HG03460 (cell line): ENCODE measurements around the gene CYP39A1.

Experiments used
- ATAC-seq: cut with Tn5 transposase; IDR thresholded peaks from one replicate; pipeline ENCODE4 v1.9.1; 2021; ENCODE audit not compliant: unreplicated experiment

The CYP39A1 gene

DNA sequence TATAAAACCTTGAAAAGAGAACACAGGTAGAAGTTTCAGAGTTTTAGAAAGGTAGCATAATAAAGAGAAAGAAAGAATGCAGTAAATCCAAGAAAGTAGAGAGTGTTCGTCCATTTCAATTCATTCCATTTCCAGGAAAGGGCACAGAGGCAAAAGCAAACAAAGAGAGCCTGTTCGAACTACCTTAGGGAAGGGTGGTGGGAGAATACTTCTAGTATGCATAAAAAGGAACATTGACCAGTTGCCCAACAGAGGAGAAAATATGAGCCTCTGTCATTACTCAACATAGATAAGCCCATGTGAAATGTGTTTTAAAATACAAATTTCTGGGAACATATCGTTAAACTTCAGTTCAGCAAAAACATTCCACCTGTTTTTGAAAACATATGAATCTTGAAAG lies 60.6 kb downstream of the CYP39A1 start:
- no peak for ATAC-seq

DNA sequence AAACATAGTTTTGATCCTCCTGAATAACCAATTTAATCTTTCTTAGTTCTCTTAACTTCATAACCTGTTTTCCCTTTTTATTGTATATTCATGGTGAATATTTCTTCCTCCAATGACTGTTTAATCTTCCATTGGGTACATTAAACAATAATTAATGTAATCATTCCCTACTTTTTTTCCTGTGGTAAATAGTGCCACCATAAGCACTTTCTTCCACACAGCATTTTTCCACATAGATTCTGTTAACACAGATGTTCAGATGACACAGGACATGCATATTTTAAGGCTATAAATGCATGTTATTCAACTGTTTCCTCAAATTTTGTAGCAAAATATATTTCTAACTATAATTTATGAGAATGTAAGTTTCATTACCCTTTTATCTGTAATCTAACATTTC lies 61.9 kb downstream of the CYP39A1 start:
- ATAC-seq, result no peak

DNA sequence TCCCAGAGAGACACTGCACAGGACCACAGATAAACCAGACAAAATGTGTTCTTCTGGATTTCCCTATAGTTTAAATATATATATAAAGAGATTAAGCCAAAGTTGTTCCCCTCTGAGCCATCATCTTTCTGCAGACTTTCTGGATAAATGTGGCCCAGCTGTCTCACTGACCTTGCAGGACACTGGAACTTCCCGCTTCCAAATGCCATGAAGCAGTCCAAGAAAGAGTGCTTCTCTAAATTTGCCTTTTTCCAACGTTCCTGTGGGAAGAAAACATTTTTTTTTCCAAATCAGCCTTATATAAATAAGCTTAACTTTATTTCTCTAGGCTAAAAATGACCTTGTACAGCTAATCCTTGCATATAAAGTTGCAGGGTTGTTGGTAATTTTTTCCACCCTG lies 65.7 kb downstream of the CYP39A1 start:
- ATAC-seq, result no peak

DNA sequence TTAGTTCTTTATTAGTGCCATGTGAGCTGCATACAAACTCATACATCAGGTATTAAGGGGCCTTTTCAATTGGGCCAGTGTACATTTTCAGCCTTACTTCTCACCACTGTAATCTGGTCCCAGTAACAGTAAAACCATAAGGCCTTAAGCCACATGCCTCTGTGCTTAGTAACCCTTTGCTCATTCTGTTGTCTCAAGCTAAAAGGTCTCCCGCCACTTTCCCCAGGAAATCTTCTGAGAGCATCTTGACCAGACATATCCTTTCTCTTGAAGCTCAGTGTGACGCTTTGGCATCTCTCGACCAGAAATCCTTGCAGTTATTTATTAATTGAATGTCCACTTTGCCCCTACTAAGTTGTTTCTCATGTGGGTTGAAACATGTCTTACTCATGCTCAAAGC lies 68.0 kb downstream of the CYP39A1 start:
- ATAC-seq, result no peak

DNA sequence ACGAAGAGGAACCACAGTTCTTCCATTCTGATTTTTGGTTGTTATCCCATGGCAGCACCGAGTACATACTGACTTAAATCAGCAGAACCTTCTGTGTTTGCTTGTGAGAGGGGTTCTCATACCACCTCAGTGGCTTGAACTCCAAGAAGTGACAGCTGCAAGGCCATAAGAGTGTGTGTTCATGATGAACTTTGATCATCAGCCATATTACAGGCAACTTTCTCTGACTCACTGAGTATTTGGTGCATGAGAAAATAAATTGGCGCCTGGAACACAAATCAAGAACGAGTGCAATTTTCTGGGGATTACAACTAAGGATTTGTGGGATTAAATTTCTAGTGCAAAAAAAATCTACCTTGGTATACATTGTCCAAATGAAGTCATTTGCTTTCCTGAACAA lies 68.9 kb downstream of the CYP39A1 start:
- no peak for ATAC-seq

DNA sequence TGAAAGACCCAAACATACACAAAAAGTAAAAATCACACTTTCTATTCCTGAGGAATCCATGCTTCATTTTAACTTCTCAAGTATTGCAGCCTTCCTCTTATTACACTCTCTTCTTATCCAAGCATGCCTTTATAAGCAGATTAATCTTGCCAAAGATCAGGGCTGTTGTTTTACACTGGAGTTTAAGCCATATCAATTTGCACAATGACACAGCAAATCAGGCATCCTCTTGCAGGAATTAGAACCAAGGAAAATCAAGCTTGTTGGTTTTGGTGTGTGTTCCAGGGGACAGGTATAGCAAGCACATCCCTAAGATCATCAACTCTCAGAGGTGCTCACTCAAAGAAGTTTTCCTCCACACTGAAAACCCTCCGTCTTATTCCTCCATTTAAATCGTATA lies 69.5 kb downstream of the CYP39A1 start:
- ATAC-seq, result no peak

DNA sequence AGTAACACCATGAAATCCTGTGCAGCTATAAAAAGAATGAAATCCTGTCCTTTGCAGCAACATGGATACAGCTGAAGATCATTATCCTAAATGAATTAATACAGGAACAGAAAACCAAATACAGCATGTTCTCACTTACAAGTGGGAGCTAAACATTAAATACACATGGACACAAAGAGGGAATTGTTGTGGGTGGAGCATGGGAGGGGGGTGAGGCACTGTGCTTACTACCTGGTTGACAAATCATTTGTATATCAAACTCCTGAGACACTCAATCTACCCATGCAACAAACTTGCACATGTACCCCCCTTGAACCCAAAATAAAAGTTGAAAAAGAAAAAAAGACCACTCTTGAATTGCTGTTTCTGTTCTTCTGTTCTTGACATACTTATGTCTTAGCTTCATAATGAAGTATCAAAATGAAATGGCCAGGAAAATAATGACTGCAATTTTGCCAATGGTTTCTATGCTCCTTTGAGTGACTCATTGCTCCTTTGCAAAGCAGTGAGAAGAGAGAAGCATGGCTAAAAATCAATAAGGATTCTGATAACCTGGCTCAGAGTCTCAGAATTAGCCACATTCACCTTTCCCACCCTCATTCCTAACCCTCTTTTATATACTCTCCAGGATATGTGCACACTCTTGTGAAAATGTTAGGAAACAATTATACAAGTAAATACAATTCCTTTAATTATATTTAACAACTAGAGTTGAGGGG lies 71.0 kb downstream of the CYP39A1 start:
- no peak for ATAC-seq

DNA sequence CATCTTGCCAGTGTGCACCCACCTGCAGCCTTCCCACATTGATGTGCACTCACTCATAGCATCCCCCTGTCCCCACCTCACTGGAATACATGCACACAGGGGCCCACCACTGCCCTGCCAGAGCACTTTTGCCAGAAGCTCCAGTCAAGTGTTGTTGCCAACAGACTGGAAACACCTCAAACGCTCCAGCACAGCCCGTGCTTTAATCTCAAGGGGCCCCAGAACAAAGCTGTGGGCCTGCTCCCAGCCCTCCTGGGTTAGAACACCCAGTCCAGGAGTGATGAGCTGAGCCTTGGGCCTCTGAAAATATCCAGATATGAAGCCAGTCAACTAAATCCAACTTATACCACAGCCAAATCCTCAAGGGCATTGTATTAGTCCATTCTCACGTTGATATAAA lies 77.1 kb downstream of the CYP39A1 start:
- ATAC-seq, result no peak

DNA sequence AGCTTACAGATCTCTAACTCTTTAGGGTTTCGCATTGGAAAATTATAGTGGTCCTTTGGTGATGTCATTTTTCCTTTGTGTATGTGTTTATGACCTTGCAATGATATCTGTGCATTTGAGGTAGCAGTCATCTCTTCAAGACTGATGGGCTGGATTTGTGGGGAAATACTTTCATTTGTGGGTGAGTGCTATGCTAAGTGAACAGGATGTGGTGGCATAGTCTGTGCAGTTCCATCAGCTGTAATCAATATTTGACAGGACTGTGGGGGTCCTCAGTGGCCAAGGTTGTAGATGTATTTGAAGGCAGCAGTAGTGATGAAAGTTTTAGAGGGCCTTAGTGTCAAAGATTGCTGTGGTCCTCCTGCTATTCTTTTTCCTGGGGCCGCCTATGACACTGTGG lies 79.5 kb downstream of the CYP39A1 start:
- no peak for ATAC-seq

DNA sequence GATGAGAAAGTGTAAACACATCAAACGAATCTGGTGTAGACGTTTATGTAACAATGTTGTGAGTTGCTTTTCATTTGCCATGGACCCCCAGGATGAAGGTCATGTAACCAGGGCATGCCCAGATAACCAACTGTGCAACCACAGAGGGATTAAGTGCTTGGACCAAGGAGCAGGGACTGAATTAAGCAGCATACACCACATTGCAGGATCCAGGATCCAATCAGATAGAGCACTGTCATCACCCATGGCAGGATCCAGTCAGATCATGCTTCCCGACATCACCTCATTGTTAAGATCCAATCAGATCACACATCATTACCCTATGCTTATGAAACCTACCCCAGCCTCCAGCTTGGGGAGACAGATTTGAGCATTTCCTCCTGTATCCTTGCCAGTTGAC lies 87.1 kb downstream of the CYP39A1 start:
- no peak for ATAC-seq

DNA sequence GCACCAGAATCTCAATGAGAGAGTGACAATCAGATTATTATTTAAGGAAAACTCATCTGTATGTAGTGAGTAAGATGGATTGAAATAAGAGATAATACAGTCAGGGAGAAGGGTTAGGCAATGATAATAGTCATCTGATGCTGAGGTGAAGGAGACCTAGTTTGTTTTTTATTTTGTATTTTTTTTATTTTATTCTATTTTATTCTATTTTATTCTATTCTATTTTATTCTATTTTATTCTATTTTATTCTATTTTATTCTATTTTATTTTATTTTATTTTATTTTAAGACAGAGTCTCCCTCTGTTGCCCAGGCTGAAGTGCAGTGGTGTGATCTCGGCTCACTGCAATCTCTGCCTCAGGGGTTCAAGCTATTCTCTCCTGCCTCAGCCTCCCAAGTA lies 88.7 kb downstream of the CYP39A1 start:
- ATAC-seq, result no peak

DNA sequence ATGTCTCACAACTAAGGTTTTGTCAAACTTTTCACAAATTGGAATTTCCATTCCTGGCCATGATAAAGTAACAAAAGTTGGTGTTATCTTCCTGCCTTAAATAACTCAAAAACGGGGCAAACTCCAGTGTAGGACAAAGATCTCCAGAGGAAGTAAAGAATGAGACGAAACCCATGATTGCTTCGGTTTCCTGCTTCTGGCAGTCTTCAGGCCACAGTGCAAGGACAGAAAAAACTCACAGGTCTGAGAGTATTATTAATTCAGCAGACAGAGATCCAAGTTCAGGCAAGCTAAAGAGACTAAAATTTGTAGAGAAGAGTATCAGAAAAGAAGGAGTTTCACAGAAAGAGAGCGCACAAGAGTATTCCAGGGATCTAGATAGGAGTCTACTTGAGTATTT lies 96.6 kb downstream of the CYP39A1 start:
- ATAC-seq, result no peak

DNA sequence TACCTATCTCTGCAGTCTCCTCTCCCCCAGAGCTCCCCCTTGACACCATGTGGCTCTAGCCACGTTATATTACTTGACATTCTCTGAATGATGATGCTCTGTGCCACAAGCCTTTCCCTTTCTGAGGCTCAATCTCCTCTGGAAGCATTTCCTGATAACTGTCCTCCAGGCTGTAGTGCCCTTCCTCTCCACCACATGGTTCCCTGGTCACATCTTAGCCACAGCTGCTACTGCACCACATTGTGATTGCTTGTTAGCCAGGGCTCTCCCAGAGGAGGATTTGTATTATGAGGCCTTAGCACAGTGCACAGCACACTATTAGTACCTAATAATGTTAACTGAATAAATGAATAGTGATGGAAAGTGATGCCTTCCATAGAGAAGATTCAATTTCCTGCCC lies 97.5 kb downstream of the CYP39A1 start:
- ATAC-seq, result no peak

DNA sequence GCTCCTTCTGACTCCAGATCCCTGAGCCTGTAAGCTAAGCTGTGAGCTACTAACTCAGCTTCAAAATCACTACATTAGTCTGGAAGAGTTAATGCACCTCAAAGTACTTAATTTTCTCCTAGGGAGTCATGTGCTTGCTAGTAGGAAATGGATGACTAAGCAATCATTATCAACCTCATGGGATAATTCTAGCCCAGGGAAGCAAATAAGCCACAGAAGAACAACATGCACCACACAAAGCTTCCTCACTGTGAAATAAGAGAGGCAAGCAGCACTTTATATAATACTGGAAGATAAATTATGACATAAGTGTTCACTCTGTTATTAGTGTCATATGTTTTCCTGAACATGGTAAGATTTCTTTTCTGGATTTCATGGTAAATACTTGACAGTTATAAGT lies 103.5 kb downstream of the CYP39A1 start:
- ATAC-seq, result no peak

DNA sequence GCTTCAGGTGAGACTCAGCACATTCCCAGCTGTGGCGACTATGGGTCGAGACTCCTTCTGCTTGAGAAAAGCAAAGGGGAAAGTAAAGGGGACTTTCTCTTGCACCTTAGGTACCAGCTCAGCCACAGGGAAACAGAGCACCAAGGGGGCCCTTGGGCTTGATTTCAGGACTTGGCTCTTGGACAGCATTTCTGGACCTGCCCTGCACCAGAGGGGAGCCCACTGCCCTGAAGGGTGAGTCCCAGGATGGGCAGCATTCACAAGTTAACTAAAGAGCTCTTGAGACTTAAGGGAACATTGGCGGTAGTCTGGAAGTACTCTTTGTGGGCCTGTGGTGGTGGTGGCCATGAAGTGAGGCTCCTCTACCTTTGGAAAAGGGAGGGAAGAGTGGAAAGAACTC lies 111.1 kb downstream of the CYP39A1 start:
- no peak for ATAC-seq

DNA sequence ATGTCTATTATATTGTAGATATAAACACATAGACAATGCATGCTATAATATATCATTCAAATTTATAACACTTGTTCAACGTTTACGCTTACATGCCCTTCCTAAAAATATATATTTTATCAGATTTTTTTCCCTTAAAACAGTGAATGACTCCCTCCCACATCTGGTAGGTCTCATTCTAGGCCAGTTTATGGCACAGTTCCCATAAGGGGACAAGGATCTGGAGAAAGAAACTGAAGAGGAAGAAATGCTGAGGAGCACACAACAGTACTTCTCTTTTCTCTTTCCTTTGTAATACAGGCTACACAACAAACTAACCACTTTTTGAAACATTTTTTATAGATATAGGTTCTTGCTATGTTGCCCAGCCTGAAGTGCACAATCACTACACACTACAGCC lies 112.8 kb downstream of the CYP39A1 start:
- no peak for ATAC-seq

DNA sequence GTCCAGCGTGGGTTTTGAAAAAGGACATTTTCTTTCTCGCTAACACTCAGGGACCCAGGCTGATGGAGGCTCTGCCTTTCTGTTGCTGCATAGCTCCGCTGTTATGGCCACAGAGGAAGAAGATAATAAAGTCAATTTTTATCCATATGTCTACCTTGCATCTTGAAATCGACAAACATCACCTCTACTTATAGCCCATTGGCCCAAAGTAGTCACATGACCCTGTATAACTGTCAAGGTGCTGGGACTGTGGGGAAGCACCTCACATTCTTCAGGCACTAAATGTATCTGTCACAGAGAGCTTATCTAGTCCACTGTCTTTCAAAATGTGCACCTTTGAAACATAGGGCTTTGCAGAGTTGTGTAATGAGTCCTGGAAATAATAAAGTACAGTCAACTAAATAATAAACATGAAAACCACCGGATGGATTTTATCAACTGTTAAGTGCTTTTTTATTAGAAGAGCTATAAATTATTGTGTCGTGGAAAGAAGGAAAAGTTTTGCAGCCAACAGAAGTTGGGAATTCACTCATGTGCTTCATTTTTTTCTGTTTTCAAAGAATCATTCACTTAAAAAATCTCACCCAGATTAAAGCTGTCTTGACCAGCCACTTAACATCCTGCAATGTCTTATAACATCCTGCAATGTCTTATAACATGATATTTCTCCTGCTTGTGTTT lies 113.7 kb downstream of the CYP39A1 start:
- no peak for ATAC-seq

DNA sequence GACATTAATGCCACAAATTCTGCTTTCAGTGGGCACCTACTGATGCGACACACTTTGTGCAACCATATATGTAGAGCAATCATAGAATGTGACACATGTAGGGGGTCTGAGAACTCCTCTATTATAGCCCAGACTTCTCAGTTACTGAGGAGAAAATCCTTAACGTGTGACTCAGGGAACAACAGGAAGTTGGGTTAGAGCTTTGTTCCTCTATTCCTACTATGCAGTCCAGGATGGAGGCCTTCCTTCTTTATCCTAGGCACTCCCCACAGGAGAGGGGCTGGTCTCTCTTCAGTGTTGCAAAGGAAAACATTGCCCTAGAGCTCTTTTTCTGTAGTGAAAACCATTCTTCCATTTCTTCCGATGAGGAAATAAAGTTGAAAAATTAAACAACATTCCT lies 121.7 kb downstream of the CYP39A1 start:
- no peak for ATAC-seq

DNA sequence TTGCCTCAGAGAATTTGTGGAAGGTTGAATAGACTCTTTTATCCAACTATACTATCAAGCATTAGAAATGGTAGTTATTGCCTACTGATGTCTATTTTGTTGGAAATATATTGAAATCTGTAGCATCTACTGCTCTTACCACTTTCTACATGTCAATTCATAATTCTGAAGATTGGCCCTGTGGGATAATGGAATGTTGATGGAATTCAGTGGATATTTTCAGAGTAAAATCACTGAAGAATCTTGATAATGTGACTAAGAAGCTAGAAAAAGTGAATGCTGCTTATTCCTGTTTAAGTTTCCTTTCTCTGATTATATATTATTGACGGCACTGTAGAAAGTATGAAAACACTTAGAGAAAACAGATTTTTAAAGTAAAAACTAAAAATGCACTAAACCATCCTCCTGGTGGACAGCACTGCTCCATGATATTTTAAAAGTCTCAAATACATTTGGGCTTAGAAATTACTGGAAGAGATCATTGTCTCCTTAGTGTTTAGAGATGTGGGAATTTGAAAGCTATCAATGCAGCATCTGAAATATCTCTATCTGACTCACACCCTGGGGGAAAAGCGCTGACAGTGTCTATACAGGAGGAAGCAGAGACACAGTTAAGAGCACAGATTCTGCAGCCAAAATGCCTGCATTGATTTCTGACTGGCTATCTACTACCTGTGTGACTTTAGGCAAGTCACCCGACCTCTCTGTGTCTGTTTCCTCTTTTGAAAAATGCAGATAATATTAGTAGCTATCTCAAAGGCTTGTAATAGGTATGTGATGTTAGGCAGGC lies 123.5 kb downstream of the CYP39A1 start:
- no peak for ATAC-seq

DNA sequence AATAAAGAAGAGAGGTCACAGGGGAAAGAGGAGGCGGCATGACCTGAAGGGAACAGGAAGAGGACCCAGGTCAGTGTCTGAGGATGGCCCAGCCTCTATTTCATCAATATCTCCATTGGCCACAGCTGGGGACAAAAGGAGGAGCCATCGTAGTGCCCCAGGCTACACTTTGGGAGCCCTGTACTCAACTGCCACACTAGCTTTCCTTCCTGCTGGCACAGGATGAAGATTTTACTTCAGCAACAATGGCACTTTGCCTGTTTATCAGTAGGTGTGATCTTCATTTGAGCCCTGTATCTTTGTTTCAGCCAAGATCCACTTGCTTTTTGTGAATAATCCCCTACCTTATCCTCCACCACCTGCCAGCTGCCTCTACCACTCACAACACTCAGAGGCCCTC lies 126.0 kb downstream of the CYP39A1 start:
- no peak for ATAC-seq

DNA sequence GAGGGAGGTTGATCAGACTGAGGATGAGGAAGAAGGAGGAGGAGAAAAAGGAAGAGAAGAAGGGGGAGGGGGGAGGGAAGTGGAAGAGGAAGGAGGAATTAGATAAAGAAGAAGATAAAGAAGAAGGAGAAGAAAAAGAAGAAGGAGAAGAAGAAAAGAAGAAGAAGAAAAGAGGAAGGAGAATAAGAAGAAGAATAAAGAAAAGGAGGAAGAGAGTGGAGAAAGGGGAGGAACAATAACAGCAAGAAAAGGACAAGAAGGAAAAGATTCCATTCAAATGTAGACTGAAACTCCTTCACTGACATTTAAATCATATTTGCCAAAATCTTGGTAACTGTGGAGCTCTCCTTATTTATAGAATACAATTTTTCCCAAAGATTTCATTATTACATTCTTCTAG lies 127.0 kb downstream of the CYP39A1 start:
- no peak for ATAC-seq

DNA sequence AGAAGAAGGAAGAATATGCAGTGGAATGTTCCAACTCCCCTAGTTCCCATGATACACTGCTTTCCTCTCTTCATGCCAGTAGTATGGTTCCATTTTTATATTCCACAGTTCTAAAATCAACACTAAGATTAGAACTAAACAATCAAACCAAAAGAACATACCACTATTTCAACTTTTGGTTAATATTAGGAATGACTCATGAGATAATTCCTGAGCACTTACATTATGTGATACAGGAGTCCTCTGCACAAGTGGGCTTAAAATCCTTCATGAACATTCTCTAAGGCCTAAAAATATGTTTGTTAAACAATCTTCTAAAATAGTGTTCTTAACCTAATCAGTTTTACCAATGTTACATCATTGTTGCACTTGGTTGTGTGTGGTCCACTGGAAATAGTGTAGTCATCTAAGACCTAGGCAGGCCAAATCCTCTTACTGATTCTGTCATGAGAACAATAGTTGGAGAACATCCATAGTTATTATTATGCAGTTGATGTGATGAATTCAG lies 131.1 kb downstream of the CYP39A1 start:
- no peak for ATAC-seq
